Mammary epithelial cell (primary cell): ENCODE data around the gene RBP2.

Source experiments
- EZH2 ChIP-seq: IDR thresholded peaks from 2 replicates; pipeline ENCODE4 v1.6.1; 2012; ENCODE audit warnings: low read length, inconsistent platforms, borderline replicate concordance
- TF ChIP-seq, protein P1 (sequence below), 2 donors: IDR thresholded peaks in 1 of 2; conservative IDR thresholded peaks in 1 of 2; 2 replicates each; pipeline ENCODE4 v1.5.1; 2011 to 2012; ENCODE audit warnings: inconsistent platforms in 2 of 2, low read length in 2 of 2, mild to moderate bottlenecking in 2 of 2, control low read depth in 1 of 2, low read depth in 1 of 2; ENCODE audit not compliant: insufficient read depth in 1 of 2; ENCODE audit errors: extremely low read depth in 1 of 2

DNA sequence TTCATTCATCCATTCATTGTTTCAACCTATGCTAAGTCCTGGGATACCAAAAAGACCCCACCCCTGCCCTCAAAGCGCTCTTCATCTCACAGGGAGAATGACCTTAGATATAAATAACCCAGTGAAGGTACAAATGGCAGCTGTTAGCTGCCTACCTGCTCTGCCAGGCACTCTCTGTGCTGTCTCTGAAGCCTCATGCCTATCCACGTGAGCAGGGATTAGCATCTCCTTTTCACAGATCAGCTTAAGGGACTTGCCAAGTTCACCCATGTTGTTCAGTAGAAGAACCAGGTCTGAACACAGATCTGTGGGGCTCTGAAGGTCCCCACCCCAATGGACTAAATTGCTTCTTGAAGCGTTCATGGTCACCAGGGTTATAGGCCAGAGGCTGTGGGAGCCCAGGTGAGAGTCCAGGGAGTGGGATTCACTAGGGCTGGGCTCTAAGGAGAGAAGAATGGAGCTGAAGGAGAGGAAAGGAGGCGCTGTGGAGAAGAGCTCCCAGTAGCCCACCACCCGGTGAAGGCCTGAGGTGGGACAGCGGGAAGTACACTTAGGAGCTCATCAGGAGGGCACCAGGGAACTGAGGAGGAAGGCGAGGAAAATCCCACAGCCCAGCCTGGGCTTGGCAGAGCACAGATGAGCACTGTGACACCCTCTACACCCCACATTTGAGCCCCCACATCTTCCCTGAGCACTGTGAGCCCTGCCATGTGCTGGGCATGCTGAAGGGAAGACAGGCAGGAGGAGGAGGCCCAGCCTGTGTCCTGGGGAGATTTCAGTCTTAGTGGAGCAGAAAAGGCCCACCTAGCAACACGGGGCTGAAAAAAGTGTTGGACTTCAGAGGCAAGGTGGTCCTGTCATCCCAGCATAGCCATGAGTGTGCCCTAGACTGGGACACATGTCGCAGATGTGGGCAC, 42.9 kb upstream of the RBP2 start:
- TF ChIP-seq, protein P1, sequence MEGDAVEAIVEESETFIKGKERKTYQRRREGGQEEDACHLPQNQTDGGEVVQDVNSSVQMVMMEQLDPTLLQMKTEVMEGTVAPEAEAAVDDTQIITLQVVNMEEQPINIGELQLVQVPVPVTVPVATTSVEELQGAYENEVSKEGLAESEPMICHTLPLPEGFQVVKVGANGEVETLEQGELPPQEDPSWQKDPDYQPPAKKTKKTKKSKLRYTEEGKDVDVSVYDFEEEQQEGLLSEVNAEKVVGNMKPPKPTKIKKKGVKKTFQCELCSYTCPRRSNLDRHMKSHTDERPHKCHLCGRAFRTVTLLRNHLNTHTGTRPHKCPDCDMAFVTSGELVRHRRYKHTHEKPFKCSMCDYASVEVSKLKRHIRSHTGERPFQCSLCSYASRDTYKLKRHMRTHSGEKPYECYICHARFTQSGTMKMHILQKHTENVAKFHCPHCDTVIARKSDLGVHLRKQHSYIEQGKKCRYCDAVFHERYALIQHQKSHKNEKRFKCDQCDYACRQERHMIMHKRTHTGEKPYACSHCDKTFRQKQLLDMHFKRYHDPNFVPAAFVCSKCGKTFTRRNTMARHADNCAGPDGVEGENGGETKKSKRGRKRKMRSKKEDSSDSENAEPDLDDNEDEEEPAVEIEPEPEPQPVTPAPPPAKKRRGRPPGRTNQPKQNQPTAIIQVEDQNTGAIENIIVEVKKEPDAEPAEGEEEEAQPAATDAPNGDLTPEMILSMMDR (conservative IDR thresholded peaks at IDR 0.05 in 1 of 2, IDR thresholded peaks at IDR 0.05 in 1 of 2; ENCODE audit: extremely low read depth in 1 of 2, insufficient read depth in 1 of 2, low read depth in 1 of 2, low read length in 2 of 2): no peak
- TF ChIP-seq EZH2: no peak
